Neuronal stem cell (in vitro differentiated cells): Measurements from ENCODE around the gene EIF4A3.

Experiments
- DNase-seq: peaks from one replicate; pipeline ENCODE4 v3.0.0-alpha.2; 2013; ENCODE audit warnings: low spot score
- H2AFZ ChIP-seq: one replicate; pipeline ENCODE4 v1.6.1; 2013; ENCODE audit warnings: mild to moderate bottlenecking, low read length, inconsistent platforms
- H2AK5ac ChIP-seq: 2 replicates; pipeline ENCODE4 v1.6.1; 2013; ENCODE audit warnings: low read depth, mild to moderate bottlenecking, inconsistent platforms, low read length, moderate library complexity, mixed read lengths
- H2BK120ac ChIP-seq: 2 replicates; pipeline ENCODE4 v1.6.1; 2013; ENCODE audit warnings: low read depth, mild to moderate bottlenecking, inconsistent platforms, low read length, moderate library complexity, mixed read lengths
- H2BK12ac ChIP-seq: one replicate; pipeline ENCODE4 v1.6.1; 2013; ENCODE audit warnings: low read length, inconsistent platforms
- H2BK15ac ChIP-seq: 2 replicates; pipeline ENCODE4 v1.6.1; 2013; ENCODE audit warnings: mild to moderate bottlenecking, low read length, inconsistent platforms, mixed read lengths
- H2BK5ac ChIP-seq: one replicate; pipeline ENCODE4 v1.6.1; 2013; ENCODE audit warnings: inconsistent platforms, mild to moderate bottlenecking, low read length, moderate library complexity
- H3K14ac ChIP-seq: one replicate; pipeline ENCODE4 v1.6.1; 2013; ENCODE audit warnings: low read length, inconsistent platforms
- H3K18ac ChIP-seq: 2 replicates; pipeline ENCODE4 v1.6.1; 2013; ENCODE audit warnings: low read length, inconsistent platforms
- H3K23ac ChIP-seq: 2 replicates; pipeline ENCODE4 v1.6.1; 2013; ENCODE audit warnings: low read depth, mild to moderate bottlenecking, mixed read lengths, low read length, inconsistent platforms; ENCODE audit not compliant: poor library complexity
- H3K27ac ChIP-seq: replicated peaks from 3 replicates; pipeline ENCODE4 v1.5.1; 2013; ENCODE audit warnings: low read length, inconsistent platforms
- H3K27me3 ChIP-seq, 3 experiments: 2 replicates each; pipeline ENCODE4 v1.6.1; 2013; ENCODE audit warnings: low read length in 3 of 3, mild to moderate bottlenecking in 2 of 3, inconsistent platforms in 1 of 3, low read depth in 1 of 3, mixed read lengths in 1 of 3, moderate library complexity in 1 of 3; ENCODE audit not compliant: control insufficient read depth in 3 of 3, insufficient read depth in 3 of 3
- H3K36me3 ChIP-seq, 2 donors: replicated peaks in 1 of 2; 2 replicates each; pipeline ENCODE4 v1.6.1; 2013; ENCODE audit warnings: low read length in 2 of 2; ENCODE audit not compliant: control insufficient read depth in 2 of 2, insufficient read depth in 2 of 2
- H3K4ac ChIP-seq: 2 replicates; pipeline ENCODE4 v1.6.1; 2013; ENCODE audit warnings: inconsistent platforms, mild to moderate bottlenecking, low read length, moderate library complexity
- H3K4me1 ChIP-seq, 2 donors: 1 replicate in 1 of 2; 2 replicates in 1 of 2; pipeline ENCODE4 v1.6.1; 2013; ENCODE audit warnings: low read length in 2 of 2, low read depth in 1 of 2; ENCODE audit not compliant: control insufficient read depth in 2 of 2, insufficient read depth in 1 of 2
- H3K4me2 ChIP-seq: one replicate; pipeline ENCODE4 v1.6.1; 2013; ENCODE audit warnings: mild to moderate bottlenecking, low read length, inconsistent platforms; ENCODE audit not compliant: insufficient read depth, poor library complexity, severe bottlenecking
- H3K4me3 ChIP-seq, 2 donors: 2 replicates each; pipeline ENCODE4 v1.5.1; 2013; ENCODE audit warnings: low read length in 2 of 2, mild to moderate bottlenecking in 2 of 2, inconsistent platforms in 1 of 2, moderate library complexity in 1 of 2
- H3K79me1 ChIP-seq: one replicate; pipeline ENCODE4 v1.6.1; 2013; ENCODE audit warnings: low read depth, mild to moderate bottlenecking, inconsistent platforms, low read length, moderate library complexity
- H3K9ac ChIP-seq: one replicate; pipeline ENCODE4 v1.6.1; 2013; ENCODE audit warnings: mild to moderate bottlenecking, low read depth, low read length, inconsistent platforms; ENCODE audit not compliant: poor library complexity
- H3K9me3 ChIP-seq, 2 donors: replicated peaks in 1 of 2; 2 replicates each; pipeline versions ENCODE3 to v1.6.1; 2013; ENCODE audit warnings: low read length in 2 of 2, mild to moderate bottlenecking in 2 of 2, inconsistent platforms in 1 of 2, low read depth in 1 of 2, mixed read lengths in 1 of 2, moderate library complexity in 1 of 2; ENCODE audit not compliant: control insufficient read depth in 2 of 2, insufficient read depth in 1 of 2
- H4K8ac ChIP-seq: one replicate; pipeline ENCODE4 v1.6.1; 2013; ENCODE audit warnings: low read depth, mild to moderate bottlenecking, inconsistent platforms, low read length, moderate library complexity
- H4K91ac ChIP-seq: one replicate; pipeline ENCODE4 v1.6.1; 2013; ENCODE audit warnings: low read length, low read depth, mild to moderate bottlenecking, inconsistent platforms; ENCODE audit not compliant: poor library complexity
- WGBS, 2 donors: extraction: QIAGEN DNeasy Blood & Tissue Kit; methylation state at CpG; one replicate each; pipeline ENCODE4 v1.1.7; 2013; ENCODE audit warnings: missing lambda C conversion rate in 2 of 2, mixed read lengths in 1 of 2; ENCODE audit not compliant: insufficient read length in 2 of 2, insufficient replicate concordance in 1 of 2; ENCODE audit errors: extremely low coverage in 2 of 2; 5-methylcytosine and 5-hydroxymethylcytosine counted together

EIF4A3 gene

DNA sequence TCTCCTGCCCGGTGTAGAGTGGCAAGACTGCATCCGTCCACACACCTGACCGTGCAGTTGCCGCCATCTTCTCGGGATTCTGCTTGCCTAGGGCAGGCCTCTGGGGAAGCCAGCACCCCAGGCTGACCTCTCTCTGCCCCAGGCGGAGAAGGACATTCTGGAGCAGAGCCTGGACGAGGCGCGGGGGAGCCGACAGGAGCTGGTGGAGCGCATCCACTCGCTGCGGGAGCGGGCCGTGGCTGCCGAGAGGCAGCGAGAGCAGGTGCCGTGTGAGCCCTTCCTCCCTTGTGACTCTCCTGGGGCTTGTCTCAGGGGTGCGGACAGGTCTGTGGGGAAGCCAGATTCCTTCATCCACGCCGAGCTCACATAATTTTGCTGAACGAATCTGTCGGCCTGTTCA lies 42.7 kb upstream of the EIF4A3 start:
- Histone ChIP-seq H2AFZ (no peak overlapping the region), H3K18ac (no peak overlapping the region), H2BK5ac (peak overlapping the region; percentile 14), H4K8ac (no peak overlapping the region), H3K23ac (no peak overlapping the region), H4K91ac (no peak overlapping the region), H3K79me1 (no peaks in the 10 kb centered on the region), H3K9ac (no peak overlapping the region), H2BK15ac (no peak overlapping the region), H3K36me3 (no peaks in the 10 kb centered on the region), H3K27ac (no peak overlapping the region), H3K14ac (no peak overlapping the region), H3K4me2 (no peak overlapping the region), H3K4me3 (no peak overlapping the region), H2BK12ac (no peak overlapping the region), H2AK5ac (no peak overlapping the region), H3K9me3 (no peaks in the 10 kb centered on the region), H3K4ac (no peak overlapping the region), H3K4me1 (peaks cover 6 to 18% of the 10 kb centered on the region in 2 donors), H2BK120ac (no peak overlapping the region), H3K27me3 (peaks cover 0 to 21% (median 0%) of the 10 kb centered on the region in 3 experiments)
- no peak for DNase-seq
- WGBS, 2 donors = no CpG with 5 or more reads among the region's 23 CpGs

GRCh38 chr17:80187515-80187941 lies 40.6 kb upstream of the EIF4A3 start:
- H3K4me3 ChIP-seq = no peak overlapping the region
- no peak overlapping the region for H2BK12ac ChIP-seq
- DNase-seq = no peak

DNA sequence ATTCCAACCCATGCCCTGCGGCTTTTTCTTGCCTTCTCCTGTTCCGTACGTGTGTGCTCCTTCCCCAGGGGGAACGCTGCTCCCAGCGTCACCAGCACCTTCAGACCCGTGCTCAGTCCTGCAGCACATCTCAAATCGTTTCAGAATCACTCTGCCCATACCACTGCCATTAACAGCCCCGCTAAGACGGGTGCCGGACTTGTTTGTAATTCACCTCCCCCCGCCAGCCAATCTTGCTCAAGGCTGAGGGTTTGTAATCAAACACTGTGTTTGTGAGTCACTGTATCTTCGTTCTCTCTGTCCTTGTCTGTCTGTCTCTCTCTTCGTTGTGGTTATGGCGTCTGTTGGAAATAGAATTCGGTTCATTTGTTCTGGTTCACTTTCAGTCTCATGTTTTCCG lies 40.2 kb upstream of the EIF4A3 start:
- Histone ChIP-seq H3K4me1 (peaks cover 11 to 22% of the 10 kb centered on the region in 2 donors), H3K36me3 (no peaks in the 10 kb centered on the region), H2BK12ac (no peak overlapping the region), H3K4me2 (no peak overlapping the region), H3K18ac (no peak overlapping the region), H2AK5ac (no peak overlapping the region), H3K23ac (no peak overlapping the region), H2BK15ac (no peak overlapping the region), H3K27ac (no peak overlapping the region), H3K4me3 (no peak overlapping the region), H3K79me1 (no peaks in the 10 kb centered on the region), H2BK5ac (no peak overlapping the region), H3K27me3 (peaks cover 0 to 4% (median 0%) of the 10 kb centered on the region in 3 experiments), H4K8ac (no peak overlapping the region), H3K4ac (no peak overlapping the region), H3K9ac (no peak overlapping the region), H2BK120ac (no peak overlapping the region), H2AFZ (no peak overlapping the region), H3K9me3 (no peaks in the 10 kb centered on the region), H4K91ac (no peak overlapping the region), H3K14ac (no peak overlapping the region)
- no CpG with 5 or more reads among the region's 16 CpGs for WGBS, 2 donors
- DNase-seq = no peak

More at GRCh38 chr17:80187515-80187941, 40.6 kb upstream of the EIF4A3 start:
- Histone ChIP-seq H3K79me1 (no peaks in the 10 kb centered on the region), H2AFZ (no peak overlapping the region), H3K27me3 (peaks cover 0 to 7% (median 0%) of the 10 kb centered on the region in 3 experiments), H2BK5ac (no peak overlapping the region), H3K4me1 (peaks cover 14 to 26% of the 10 kb centered on the region in 2 donors), H4K91ac (no peak overlapping the region), H3K36me3 (no peaks in the 10 kb centered on the region), H3K14ac (no peak overlapping the region), H3K23ac (peak overlapping the region; percentile 13), H3K9ac (peak overlapping the region; percentile 10), H2BK15ac (peak overlapping the region; percentile 43), H3K4ac (no peak overlapping the region), H3K27ac (no peak overlapping the region), H3K4me2 (no peak overlapping the region), H3K18ac (peak overlapping the region; percentile 30), H3K9me3 (no peaks in the 10 kb centered on the region), H4K8ac (no peak overlapping the region), H2AK5ac (no peak overlapping the region), H2BK120ac (peak overlapping the region; percentile 39)
- WGBS, 2 donors = no CpG with 5 or more reads among the region's 18 CpGs

GRCh38 chr17:80185968-80186367 lies 39.0 kb upstream of the EIF4A3 start:
- H2BK120ac ChIP-seq = no peak overlapping the region
- H2BK12ac ChIP-seq = peak overlapping the region; percentile 24
- H3K4me3 ChIP-seq = no peak overlapping the region
- H3K14ac ChIP-seq = no peak overlapping the region
- H2AK5ac ChIP-seq = no peak overlapping the region
- H3K36me3 ChIP-seq = no peaks in the 10 kb centered on the region
- H4K91ac ChIP-seq = no peak overlapping the region
- peak overlapping the region; percentile 76 for H2BK15ac ChIP-seq
- no peak overlapping the region for H3K18ac ChIP-seq
- DNase-seq = no peak
- no peak overlapping the region for H3K27ac ChIP-seq
- H3K27me3 ChIP-seq = no peaks in the 10 kb centered on the region
- no peak overlapping the region for H3K9ac ChIP-seq
- no peak overlapping the region for H3K4me2 ChIP-seq
- H4K8ac ChIP-seq = no peak overlapping the region
- H3K23ac ChIP-seq = no peak overlapping the region
- H3K4me1 ChIP-seq = peaks cover 10 to 12% of the 10 kb centered on the region in 2 donors
- H3K4ac ChIP-seq = peak overlapping the region; percentile 57
- H2AFZ ChIP-seq = no peak overlapping the region
- no CpG with 5 or more reads among the region's 9 CpGs for WGBS, 2 donors
- no peaks in the 10 kb centered on the region for H3K9me3 ChIP-seq
- H2BK5ac ChIP-seq = no peak overlapping the region
- H3K79me1 ChIP-seq = no peaks in the 10 kb centered on the region
